ENCODE results near the gene ZNF791. TPM values are rescaled to one million over a fixed set of nuclear protein-coding genes. Genes with fewer than 3 reads are reported as not detected.
A peak's percentile ranks its signal among the peaks of the same experiment; 100 is the strongest.

The ZNF791 gene
- total RNA-seq, 1 experiment from 2014 or later, result 23.9 TPM

- TF ChIP-seq ATF2 (CRISPR knock-in tag; IDR thresholded peaks at IDR 0.05; ENCODE audit: borderline replicate concordance, low read depth) (no peak), JUN (CRISPR knock-in tag; IDR thresholded peaks at IDR 0.05) (no peak), ZSCAN18 (CRISPR knock-in tag; IDR thresholded peaks at IDR 0.05) (no peak), SMAD3 (CRISPR knock-in tag; IDR thresholded peaks at IDR 0.05; ENCODE audit: borderline replicate concordance) (no peak), SP1 (CRISPR knock-in tag; conservative IDR thresholded peaks at IDR 0.05) (peak; percentile 45), NR3C1 (CRISPR knock-in tag; conservative IDR thresholded peaks at IDR 0.05; ENCODE audit: low read depth) (0 out of 2 replicates have a peak, but pooled peaks have one; percentile 31), PREB (CRISPR knock-in tag; IDR thresholded peaks at IDR 0.05; ENCODE audit: borderline replicate concordance) (no peak), ZNF232 (CRISPR knock-in tag; IDR thresholded peaks at IDR 0.05) (no peak), ZNF671 (CRISPR knock-in tag; IDR thresholded peaks at IDR 0.05) (no peak), ZNF425 (CRISPR knock-in tag; conservative IDR thresholded peaks at IDR 0.05) (no peak), ATF3 (CRISPR knock-in tag; conservative IDR thresholded peaks at IDR 0.05) (no peak), E2F1 (CRISPR knock-in tag; IDR thresholded peaks at IDR 0.05) (peak; percentile 72; the same call in 1 of the 2 replicates), PRRX2 (CRISPR knock-in tag; IDR thresholded peaks at IDR 0.05) (no peak), PRDM15 (CRISPR knock-in tag; IDR thresholded peaks at IDR 0.05) (0 out of 2 replicates have a peak, but pooled peaks have one; percentile 32), TP53 (CRISPR knock-in tag; IDR thresholded peaks at IDR 0.05) (0 out of 2 replicates have a peak, but pooled peaks have one; percentile 54), TCF7 (CRISPR knock-in tag; IDR thresholded peaks at IDR 0.05; ENCODE audit: low read depth) (no peak), FOXP1 (CRISPR knock-in tag; IDR thresholded peaks at IDR 0.05; ENCODE audit: borderline replicate concordance) (0 out of 2 replicates have a peak, but pooled peaks have one; percentile 43), ZMAT4 (CRISPR knock-in tag; IDR thresholded peaks at IDR 0.05) (no peak), SOX15 (CRISPR knock-in tag; IDR thresholded peaks at IDR 0.05) (no peak)
- TF ChIP-seq, protein P1, sequence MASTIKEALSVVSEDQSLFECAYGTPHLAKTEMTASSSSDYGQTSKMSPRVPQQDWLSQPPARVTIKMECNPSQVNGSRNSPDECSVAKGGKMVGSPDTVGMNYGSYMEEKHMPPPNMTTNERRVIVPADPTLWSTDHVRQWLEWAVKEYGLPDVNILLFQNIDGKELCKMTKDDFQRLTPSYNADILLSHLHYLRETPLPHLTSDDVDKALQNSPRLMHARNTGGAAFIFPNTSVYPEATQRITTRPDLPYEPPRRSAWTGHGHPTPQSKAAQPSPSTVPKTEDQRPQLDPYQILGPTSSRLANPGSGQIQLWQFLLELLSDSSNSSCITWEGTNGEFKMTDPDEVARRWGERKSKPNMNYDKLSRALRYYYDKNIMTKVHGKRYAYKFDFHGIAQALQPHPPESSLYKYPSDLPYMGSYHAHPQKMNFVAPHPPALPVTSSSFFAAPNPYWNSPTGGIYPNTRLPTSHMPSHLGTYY (CRISPR knock-in tag; IDR thresholded peaks at IDR 0.05), result no peak
- TF ChIP-seq, protein P2, sequence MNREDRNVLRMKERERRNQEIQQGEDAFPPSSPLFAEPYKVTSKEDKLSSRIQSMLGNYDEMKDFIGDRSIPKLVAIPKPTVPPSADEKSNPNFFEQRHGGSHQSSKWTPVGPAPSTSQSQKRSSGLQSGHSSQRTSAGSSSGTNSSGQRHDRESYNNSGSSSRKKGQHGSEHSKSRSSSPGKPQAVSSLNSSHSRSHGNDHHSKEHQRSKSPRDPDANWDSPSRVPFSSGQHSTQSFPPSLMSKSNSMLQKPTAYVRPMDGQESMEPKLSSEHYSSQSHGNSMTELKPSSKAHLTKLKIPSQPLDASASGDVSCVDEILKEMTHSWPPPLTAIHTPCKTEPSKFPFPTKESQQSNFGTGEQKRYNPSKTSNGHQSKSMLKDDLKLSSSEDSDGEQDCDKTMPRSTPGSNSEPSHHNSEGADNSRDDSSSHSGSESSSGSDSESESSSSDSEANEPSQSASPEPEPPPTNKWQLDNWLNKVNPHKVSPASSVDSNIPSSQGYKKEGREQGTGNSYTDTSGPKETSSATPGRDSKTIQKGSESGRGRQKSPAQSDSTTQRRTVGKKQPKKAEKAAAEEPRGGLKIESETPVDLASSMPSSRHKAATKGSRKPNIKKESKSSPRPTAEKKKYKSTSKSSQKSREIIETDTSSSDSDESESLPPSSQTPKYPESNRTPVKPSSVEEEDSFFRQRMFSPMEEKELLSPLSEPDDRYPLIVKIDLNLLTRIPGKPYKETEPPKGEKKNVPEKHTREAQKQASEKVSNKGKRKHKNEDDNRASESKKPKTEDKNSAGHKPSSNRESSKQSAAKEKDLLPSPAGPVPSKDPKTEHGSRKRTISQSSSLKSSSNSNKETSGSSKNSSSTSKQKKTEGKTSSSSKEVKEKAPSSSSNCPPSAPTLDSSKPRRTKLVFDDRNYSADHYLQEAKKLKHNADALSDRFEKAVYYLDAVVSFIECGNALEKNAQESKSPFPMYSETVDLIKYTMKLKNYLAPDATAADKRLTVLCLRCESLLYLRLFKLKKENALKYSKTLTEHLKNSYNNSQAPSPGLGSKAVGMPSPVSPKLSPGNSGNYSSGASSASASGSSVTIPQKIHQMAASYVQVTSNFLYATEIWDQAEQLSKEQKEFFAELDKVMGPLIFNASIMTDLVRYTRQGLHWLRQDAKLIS (CRISPR knock-in tag; IDR thresholded peaks at IDR 0.05; ENCODE audit: borderline replicate concordance), result no peak
These were observed 46.3 kb downstream of the ZNF791 start (continued) for GRCh38 chr19:12656899-12657571.

Data from WTC11 (cell line).